K562 (cell line): ENCODE measurements around the gene RALY. TPM values are rescaled to one million over a fixed set of nuclear protein-coding genes. Genes with fewer than 3 reads are reported as not detected.
"Not testable (repeated sequence)": the region's sequence is repeated elsewhere in the genome, so short reads cannot be mapped to it uniquely, and the experiment has no call there.

Source experiments
- ATAC-seq: fragments of 200-7000 bp; cut with Tn5 transposase; 3 replicates; pipeline ENCODE4 v1.9.1; 2020; ENCODE audit warnings: moderate library complexity
- BruUV-seq: library from RNA; stranded (reverse); fragments of 400-500 nt; replicated peaks from 2 replicates; lab custom pipeline; 2021; lab: Mats Ljungman, UMichigan
- CTCF ChIA-PET: fragments of 300-600 bp; formaldehyde crosslinking; extraction: SDS; loops from one replicate; lab custom pipeline; 2021; ENCODE audit warnings: low intra/inter-chr PET ratio; lab: Yijun Ruan, JAX
- POLR2A ChIA-PET: fragments of 300-600, 350-650 bp; sonication (Branson Sonifier 250); formaldehyde crosslinking; extraction: SDS; loops from one replicate; lab custom pipeline; 2021; ENCODE audit warnings: antibody characterized with exemption, inconsistent platforms; lab: Yijun Ruan, JAX
- DNase-seq, 4 experiments: peaks; one replicate each; pipeline versions ENCODE4 v3.0.0 to v3.0.0-alpha.2; 2011 to 2018; ENCODE audit warnings: low spot score in 3 of 4, mixed read lengths in 3 of 4; ENCODE audit errors: extremely low read depth in 1 of 4
- FAIRE-seq: peaks from 2 replicates; lab custom pipeline; 2011; peaks lifted over from hg19 to GRCh38; lab: Jason Lieb, UNC
- H2AFZ ChIP-seq: 2 replicates; pipeline ENCODE4 v1.6.0; 2011; ENCODE audit warnings: low read depth, low read length, control low read depth, inconsistent platforms
- H3K27ac ChIP-seq: fragments of 200-600 bp; 3 replicates; pipeline ENCODE4 v1.8.0; 2011; ENCODE audit warnings: low read depth, mild to moderate bottlenecking, control low read depth, inconsistent platforms, low read length, moderate library complexity, mixed read lengths; ENCODE audit errors: extremely low read depth
- H3K27me3 ChIP-seq, 2 experiments: fragments of 300-600 bp in 1 of 2; 2 replicates in 1 of 2; 3 replicates in 1 of 2; pipeline versions ENCODE4 v1.6.0 to v1.8.0; 2011; ENCODE audit warnings: inconsistent platforms in 2 of 2, low read length in 2 of 2, mild to moderate bottlenecking in 1 of 2, mixed read lengths in 1 of 2, moderate library complexity in 1 of 2; ENCODE audit not compliant: control insufficient read depth in 2 of 2, insufficient read depth in 2 of 2
- H3K36me3 ChIP-seq: fragments of 300-600 bp; 3 replicates; pipeline ENCODE4 v1.8.0; 2011; ENCODE audit warnings: mild to moderate bottlenecking, low read length, inconsistent platforms; ENCODE audit not compliant: control insufficient read depth, insufficient read depth
- H3K4me1 ChIP-seq, 2 experiments: fragments of 200-600 bp in 1 of 2; replicated peaks in 1 of 2; 2 replicates in 1 of 2; 3 replicates in 1 of 2; pipeline versions ENCODE4 v1.5.1 to v1.8.0; 2011; ENCODE audit warnings: inconsistent platforms in 2 of 2, low read length in 2 of 2, mild to moderate bottlenecking in 1 of 2, mixed read lengths in 1 of 2, moderate library complexity in 1 of 2; ENCODE audit not compliant: control insufficient read depth in 2 of 2, insufficient read depth in 2 of 2
- H3K4me2 ChIP-seq: 2 replicates; pipeline ENCODE4 v1.6.1; 2011; ENCODE audit warnings: low read length, control low read depth, inconsistent platforms, mixed read lengths; ENCODE audit not compliant: insufficient read depth
- H3K4me3 ChIP-seq: fragments of 200-600 bp; sonication (generic), shearing (Covaris generic); 2 replicates; pipeline ENCODE4 v1.5.1; 2016; ENCODE audit warnings: control low read depth, inconsistent platforms
- H3K79me2 ChIP-seq: fragments of 200-600 bp; 3 replicates; pipeline ENCODE4 v1.8.0; 2011; ENCODE audit warnings: low read length, inconsistent platforms; ENCODE audit not compliant: control insufficient read depth, insufficient read depth
- H3K9ac ChIP-seq, 2 experiments: 2 replicates each; pipeline versions ENCODE4 v1.6.0 to v1.6.1; 2011; ENCODE audit warnings: low read depth in 2 of 2, low read length in 2 of 2, control low read depth in 1 of 2, inconsistent platforms in 1 of 2, mild to moderate bottlenecking in 1 of 2, mixed read lengths in 1 of 2; ENCODE audit not compliant: insufficient read depth in 1 of 2
- H3K9me1 ChIP-seq: one replicate; pipeline ENCODE4 v1.6.0; 2011; ENCODE audit warnings: inconsistent platforms, mild to moderate bottlenecking, low read length, moderate library complexity; ENCODE audit not compliant: control insufficient read depth, insufficient read depth
- H3K9me3 ChIP-seq: replicated peaks from 2 replicates; pipeline ENCODE4 v1.5.1; 2011; ENCODE audit warnings: low read depth, low read length, inconsistent platforms; ENCODE audit not compliant: control insufficient read depth, insufficient read depth
- H4K20me1 ChIP-seq: replicated peaks from 2 replicates; pipeline ENCODE4 v1.6.1; 2011; ENCODE audit warnings: low read length, inconsistent platforms, mixed read lengths; ENCODE audit not compliant: control insufficient read depth, insufficient read depth
- NFATC3 ChIP-seq: fragments of 450-650 bp; IDR thresholded peaks from 2 replicates; pipeline ENCODE4 v1.6.1; 2017; ENCODE audit warnings: mild to moderate bottlenecking
- ZBTB8A ChIP-seq: fragments of 450-650 bp; IDR thresholded peaks from 2 replicates; pipeline ENCODE4 v1.6.1; 2018; ENCODE audit warnings: mild to moderate bottlenecking, moderate library complexity; ENCODE audit not compliant: partially characterized antibody
- ZNF436 ChIP-seq: fragments of 250-450, 450-650 bp; sonication (Bioruptor Pico); formaldehyde crosslinking; IDR thresholded peaks from 2 replicates; pipeline ENCODE4 v1.7.0; 2020; ENCODE audit warnings: mild to moderate bottlenecking
- WGBS: fragments of 100-300 bp; shearing (Covaris generic); methylation state at CpG from one replicate; pipeline ENCODE4 v1.1.6; 2016; ENCODE audit warnings: low coverage, mixed read lengths; ENCODE audit not compliant: insufficient coverage; ENCODE audit errors: missing lambda C conversion rate; 5-methylcytosine and 5-hydroxymethylcytosine counted together
- in situ Hi-C: fragments of 300-500 bp; cut with MboI; formaldehyde crosslinking; loops from 4 replicates; pipeline ENCODE4 v1.15.0; 2018; ENCODE audit warnings: inconsistent platforms, mixed read lengths
- intact Hi-C: fragments of 100-400 bp; cut with micrococcal nuclease; formaldehyde crosslinking; loops from 2 replicates; pipeline ENCODE4 v1.14.2; 2022
- polyA plus RNA-seq, 8 experiments: library from polyadenylated mRNA; depleted of rRNA in 4 of 8; stranded (reverse) in 5 of 8; unstranded in 3 of 8; fragments of >200 nt; fragmentation: Nextera tagmentation in 2 of 8; fragmentation: Illumina TruSeq in 1 of 8; extraction: Ambion mirVana in 2 of 8; extraction: Trizol in 1 of 8; gene quantifications; 2 replicates each; pipeline versions ENCODE4 v1.2.1 to v1.2.3, GENCODE V29; 2011 to 2014; ENCODE audit warnings: inconsistent platforms in 1 of 8, missing spikeins in 1 of 8
- total RNA-seq, 7 experiments: library from RNA; depleted of rRNA in 6 of 7; stranded (reverse); fragments of >200 nt in 6 of 7; fragmentation: Illumina TruSeq in 2 of 7; extraction: Trizol in 2 of 7; gene quantifications; 2 replicates each; pipeline versions ENCODE4 v1.2.1 to v1.2.3, GENCODE V29; 2011 to 2021; ENCODE audit warnings: low replicate concordance in 1 of 7
- TF ChIP-seq, protein P1 (sequence below): IDR thresholded peaks from 2 replicates; pipeline ENCODE4 v1.6.1; 2016; ENCODE audit warnings: missing genetic modification characterization, missing compliant biosample characterization
- TF ChIP-seq, protein P2 (sequence below): fragments of 150-350 bp; IDR thresholded peaks from 2 replicates; pipeline ENCODE4 v1.6.1; 2014; ENCODE audit warnings: low read depth, mild to moderate bottlenecking, low read length, borderline replicate concordance

RALY gene
- total and polyA plus RNA-seq, 9 of the 15 experiments (the other 6 are each of a cell fraction or from before 2014, with no cell fraction given), result 0.80 to 207 (median 128) TPM

DNA sequence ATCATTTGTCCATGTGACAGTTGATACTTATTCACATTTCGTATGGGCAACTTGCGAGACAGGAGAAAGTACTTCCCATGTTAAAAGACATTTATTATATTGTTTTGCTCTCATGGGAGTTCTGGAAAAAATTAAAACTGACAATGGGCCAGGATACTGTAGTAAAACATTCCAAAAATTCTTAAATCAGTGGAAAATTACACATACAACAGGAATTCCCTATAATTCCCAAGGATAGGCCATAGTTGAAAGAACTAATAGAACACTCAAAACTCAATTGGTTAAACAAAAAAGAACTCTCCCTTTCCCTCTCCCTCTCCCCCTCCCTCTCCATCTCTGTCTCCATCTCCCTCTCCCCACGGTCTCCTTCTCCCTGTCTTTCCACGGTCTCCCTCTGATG is 137.8 kb downstream of the RALY start (continued):
- TF ChIP-seq, protein P1, sequence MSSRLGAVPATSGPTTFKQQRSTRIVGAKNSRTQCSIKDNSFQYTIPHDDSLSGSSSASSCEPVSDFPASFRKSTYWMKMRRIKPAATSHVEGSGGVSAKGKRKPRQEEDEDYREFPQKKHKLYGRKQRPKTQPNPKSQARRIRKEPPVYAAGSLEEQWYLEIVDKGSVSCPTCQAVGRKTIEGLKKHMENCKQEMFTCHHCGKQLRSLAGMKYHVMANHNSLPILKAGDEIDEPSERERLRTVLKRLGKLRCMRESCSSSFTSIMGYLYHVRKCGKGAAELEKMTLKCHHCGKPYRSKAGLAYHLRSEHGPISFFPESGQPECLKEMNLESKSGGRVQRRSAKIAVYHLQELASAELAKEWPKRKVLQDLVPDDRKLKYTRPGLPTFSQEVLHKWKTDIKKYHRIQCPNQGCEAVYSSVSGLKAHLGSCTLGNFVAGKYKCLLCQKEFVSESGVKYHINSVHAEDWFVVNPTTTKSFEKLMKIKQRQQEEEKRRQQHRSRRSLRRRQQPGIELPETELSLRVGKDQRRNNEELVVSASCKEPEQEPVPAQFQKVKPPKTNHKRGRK, result no peak
- TF ChIP-seq NFATC3, result no peak
- TF ChIP-seq, protein P2, sequence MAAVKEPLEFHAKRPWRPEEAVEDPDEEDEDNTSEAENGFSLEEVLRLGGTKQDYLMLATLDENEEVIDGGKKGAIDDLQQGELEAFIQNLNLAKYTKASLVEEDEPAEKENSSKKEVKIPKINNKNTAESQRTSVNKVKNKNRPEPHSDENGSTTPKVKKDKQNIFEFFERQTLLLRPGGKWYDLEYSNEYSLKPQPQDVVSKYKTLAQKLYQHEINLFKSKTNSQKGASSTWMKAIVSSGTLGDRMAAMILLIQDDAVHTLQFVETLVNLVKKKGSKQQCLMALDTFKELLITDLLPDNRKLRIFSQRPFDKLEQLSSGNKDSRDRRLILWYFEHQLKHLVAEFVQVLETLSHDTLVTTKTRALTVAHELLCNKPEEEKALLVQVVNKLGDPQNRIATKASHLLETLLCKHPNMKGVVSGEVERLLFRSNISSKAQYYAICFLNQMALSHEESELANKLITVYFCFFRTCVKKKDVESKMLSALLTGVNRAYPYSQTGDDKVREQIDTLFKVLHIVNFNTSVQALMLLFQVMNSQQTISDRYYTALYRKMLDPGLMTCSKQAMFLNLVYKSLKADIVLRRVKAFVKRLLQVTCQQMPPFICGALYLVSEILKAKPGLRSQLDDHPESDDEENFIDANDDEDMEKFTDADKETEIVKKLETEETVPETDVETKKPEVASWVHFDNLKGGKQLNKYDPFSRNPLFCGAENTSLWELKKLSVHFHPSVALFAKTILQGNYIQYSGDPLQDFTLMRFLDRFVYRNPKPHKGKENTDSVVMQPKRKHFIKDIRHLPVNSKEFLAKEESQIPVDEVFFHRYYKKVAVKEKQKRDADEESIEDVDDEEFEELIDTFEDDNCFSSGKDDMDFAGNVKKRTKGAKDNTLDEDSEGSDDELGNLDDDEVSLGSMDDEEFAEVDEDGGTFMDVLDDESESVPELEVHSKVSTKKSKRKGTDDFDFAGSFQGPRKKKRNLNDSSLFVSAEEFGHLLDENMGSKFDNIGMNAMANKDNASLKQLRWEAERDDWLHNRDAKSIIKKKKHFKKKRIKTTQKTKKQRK, result no peak
- no peak for TF ChIP-seq ZNF436 (CRISPR knock-in tag)
- no peak for TF ChIP-seq ZBTB8A

- H3K36me3 ChIP-seq, POLR2A ChIA-PET, DNase-seq, H2AFZ ChIP-seq, CTCF ChIA-PET, H3K4me3 ChIP-seq, BruUV-seq, H3K27ac ChIP-seq, H3K9ac ChIP-seq, H3K79me2 ChIP-seq, H3K9me1 ChIP-seq, H3K27me3 ChIP-seq, H3K4me2 ChIP-seq, FAIRE-seq, H4K20me1 ChIP-seq, ATAC-seq, H3K9me3 ChIP-seq, intact Hi-C loops, in situ Hi-C loops: not testable (repeated sequence)
- H3K4me1 ChIP-seq, result peaks cover 17 to 21% of the 10 kb centered on the region in 2 experiments
- WGBS, result 47% methylated on average over 3 of the region's 26 CpGs
Observed at GRCh38 chr20:34132491-34132890, 138.8 kb downstream of the RALY start.

GRCh38 chr20:34132943-34133342 is 139.2 kb downstream of the RALY start:
- H3K27me3 ChIP-seq, H3K27ac ChIP-seq, ATAC-seq, H3K9ac ChIP-seq, H3K4me3 ChIP-seq, H3K36me3 ChIP-seq, H3K4me2 ChIP-seq, H3K79me2 ChIP-seq, FAIRE-seq, H4K20me1 ChIP-seq, H3K9me3 ChIP-seq, H2AFZ ChIP-seq, BruUV-seq, H3K9me1 ChIP-seq, in situ Hi-C loops, DNase-seq, intact Hi-C loops: not testable (repeated sequence)
- POLR2A ChIA-PET, result interaction anchor here (0.6 kb wide), 1 partner anchor 18 kb away, joined by 4 read pairs; no protein-coding TSS in a partner anchor
- CTCF ChIA-PET, result interaction anchor here (0.7 kb wide), 1 partner anchor 456 kb away, joined by 4 read pairs; no protein-coding TSS in a partner anchor
- WGBS, result 68% methylated on average over 3 of the region's 21 CpGs
- H3K4me1 ChIP-seq, result peaks cover 15 to 20% of the 10 kb centered on the region in 2 experiments
